ENCODE measurements around the gene PRIM2. TPM values are rescaled to one million over a fixed set of nuclear protein-coding genes. Genes with fewer than 3 reads are reported as not detected.
A peak's percentile ranks its signal among the peaks of the same experiment; 100 is the strongest.
"Not testable (repeated sequence)": the region's sequence is repeated elsewhere in the genome, so short reads cannot be mapped to it uniquely, and the experiment has no call there.

PRIM2 gene
- total RNA-seq, 1 experiment from 2014 or later: 58.5 TPM

DNA sequence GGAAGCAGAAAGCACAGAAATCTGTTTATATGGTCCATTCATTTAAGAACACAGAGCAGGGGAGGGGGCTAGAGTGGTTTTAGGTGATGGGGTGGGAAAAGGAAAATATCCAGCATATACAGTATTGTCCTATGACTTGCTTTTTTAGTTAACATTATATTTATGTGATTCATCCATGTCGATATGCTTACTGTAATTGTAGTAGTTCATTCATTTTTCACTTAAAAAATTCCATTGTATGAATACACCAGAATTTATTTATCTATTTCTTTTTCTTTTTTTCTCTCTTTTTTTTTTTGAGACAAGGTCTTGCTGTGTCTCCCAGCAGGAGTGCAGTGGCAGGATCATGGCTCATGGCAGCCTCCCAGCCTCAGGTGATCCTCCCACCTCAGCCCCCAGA is 9.6 kb upstream of the PRIM2 start:
- DNase-seq (ENCODE audit: low read depth): no peak

GRCh38 chr6:57308755-57309154 is 8.7 kb upstream of the PRIM2 start:
- not testable (repeated sequence) for DNase-seq (ENCODE audit: low read depth)

DNA sequence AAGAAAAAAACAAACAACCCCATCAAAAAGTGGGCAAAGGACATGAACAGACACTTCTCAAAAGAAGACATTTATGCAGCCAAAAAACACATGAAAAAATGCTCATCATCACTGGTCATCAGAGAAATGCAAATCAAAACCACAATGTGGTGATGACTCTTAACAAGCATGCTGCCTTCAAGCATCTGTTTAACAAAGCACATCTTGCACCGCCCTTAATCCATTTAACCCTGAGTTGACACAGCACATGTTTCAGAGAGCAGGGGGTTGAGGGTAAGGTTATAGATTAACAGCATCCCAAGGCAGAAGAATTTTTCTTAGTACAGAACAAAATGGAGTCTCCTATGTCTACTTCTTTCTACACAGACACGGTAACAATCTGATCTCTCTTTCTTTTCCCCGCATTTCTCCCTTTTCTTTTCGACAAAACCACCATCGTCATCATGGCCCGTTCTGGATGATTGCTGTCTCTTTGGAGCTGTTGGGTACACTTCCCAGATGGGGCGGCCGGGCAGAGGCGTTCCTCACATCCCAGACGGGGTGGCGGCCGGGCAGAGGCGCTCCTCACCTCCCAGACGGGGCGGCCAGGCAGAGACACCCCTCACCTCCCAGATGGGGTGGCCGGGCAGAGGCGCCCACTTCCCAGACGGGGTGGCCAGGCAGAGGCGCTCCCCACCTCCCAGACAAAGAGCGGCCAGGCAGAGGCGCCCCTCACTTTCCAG is 7.2 kb upstream of the PRIM2 start:
- peak; percentile 38 for DNase-seq (ENCODE audit: low read depth)

- DNase-seq (ENCODE audit: low read depth): no peak
These were observed 6.6 kb upstream of the PRIM2 start for GRCh38 chr6:57310817-57311157.

- not testable (repeated sequence) for DNase-seq (ENCODE audit: low read depth)
These were observed 6.0 kb upstream of the PRIM2 start for GRCh38 chr6:57311300-57312003.

DNA sequence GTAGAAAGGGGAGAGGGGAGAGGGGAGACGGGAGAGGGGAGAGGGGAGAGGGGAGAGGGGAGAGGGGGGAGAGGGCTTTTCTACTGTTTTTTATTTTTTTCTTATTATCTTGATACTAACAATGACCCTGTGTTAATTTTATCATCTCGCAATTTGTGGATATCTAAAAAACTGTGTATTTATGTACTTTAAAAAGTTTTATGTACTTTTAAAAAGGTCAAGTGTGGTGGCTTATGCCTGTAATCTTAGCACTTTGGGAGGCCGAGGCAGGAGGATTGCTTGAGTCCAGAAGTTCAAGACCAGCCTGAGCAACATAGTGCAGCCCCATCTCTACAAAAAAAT is 5.5 kb upstream of the PRIM2 start:
- DNase-seq (ENCODE audit: low read depth): no peak

DNA sequence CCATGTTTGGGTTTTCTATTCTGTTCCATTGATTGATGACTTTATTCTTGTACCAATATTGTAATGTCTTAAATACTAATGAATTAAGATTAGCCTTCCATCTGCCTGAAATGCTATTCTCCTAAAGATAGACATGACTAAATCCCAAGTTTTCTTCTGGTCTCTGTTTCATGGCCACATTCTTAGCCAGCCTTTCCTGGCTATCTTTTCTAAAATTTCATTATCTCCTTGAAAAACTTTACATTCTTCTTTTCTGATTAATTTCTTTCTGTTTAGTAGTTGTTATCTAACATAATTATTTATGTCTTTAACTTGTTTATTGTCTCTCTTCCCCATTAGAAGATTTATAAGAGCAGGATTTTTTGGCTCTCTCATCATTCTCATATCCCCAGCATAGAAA is 4.4 kb upstream of the PRIM2 start:
- DNase-seq (ENCODE audit: low read depth): no peak

GRCh38 chr6:57313711-57314471 is 3.5 kb upstream of the PRIM2 start:
- peak; percentile 98 for DNase-seq (ENCODE audit: low read depth)

DNA sequence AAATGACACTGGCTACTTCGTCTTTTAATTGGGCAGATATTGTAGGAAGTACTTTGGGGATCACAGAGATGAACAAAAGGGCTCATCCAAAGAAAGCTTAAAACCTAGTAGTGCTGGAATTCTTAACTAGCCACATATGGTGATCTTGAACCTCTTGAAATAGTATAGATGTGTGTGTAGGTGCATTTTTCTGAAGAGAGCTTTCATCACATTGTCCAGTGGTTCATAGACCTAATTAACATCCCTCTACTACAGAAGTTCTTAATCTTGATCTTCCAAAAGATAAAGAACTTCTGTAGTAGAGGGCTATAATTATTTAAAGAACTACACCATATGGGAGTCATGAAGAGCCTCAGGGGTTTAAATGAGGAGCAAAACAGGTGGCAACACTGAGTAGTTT is 2.3 kb upstream of the PRIM2 start:
- no peak for DNase-seq (ENCODE audit: low read depth)

- no peak for DNase-seq (ENCODE audit: low read depth)
These were observed 1.6 kb upstream of the PRIM2 start for GRCh38 chr6:57315851-57316250.

DNA sequence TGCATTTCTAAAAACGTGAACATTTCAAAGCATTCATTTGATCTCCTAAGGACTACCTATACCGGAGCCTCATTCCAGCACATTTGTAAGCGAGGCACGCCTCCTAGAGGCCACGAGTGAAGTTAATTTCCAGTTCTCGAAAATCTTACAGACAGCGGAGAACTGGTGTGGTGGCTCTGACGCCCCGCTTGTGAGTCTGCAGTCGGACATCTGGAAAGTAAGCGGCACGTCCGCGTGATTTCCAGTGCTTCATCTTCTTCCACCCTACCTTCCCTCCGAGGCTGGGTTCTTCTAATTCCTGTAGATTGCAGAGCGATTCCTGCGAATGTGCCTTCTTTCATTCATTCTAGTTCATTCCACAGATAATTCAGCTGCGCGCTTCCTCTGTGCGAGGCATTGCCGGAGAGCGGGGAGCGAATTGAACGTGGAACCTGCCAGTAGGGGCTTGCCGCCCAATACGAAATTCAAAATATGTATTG is 810 bp upstream of the PRIM2 start:
- peak; percentile 92 for DNase-seq (ENCODE audit: low read depth)

- peak; percentile 43 for DNase-seq (ENCODE audit: low read depth)
These were observed 7.1 kb downstream of the PRIM2 start for GRCh38 chr6:57324538-57324937.

DNA sequence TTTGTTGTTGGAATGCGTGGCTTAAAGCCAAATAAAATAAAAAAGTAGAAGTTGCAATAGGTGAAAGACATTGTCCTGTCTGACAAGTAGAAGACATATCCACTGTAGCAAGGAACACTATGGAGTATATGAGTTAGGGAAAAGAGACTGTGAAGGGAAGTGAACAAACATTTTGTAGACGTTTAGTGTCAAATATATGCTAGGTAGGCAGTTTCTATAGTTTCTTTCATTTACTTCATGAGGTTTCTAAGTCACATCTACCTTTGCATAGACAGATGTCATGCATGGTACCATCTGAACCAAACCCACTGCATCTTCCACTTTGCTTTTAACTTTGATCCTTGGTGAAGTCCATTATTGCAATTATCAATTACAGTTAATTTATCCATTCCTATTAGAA is 9.9 kb downstream of the PRIM2 start:
- no peak for DNase-seq (ENCODE audit: low read depth)

DNA sequence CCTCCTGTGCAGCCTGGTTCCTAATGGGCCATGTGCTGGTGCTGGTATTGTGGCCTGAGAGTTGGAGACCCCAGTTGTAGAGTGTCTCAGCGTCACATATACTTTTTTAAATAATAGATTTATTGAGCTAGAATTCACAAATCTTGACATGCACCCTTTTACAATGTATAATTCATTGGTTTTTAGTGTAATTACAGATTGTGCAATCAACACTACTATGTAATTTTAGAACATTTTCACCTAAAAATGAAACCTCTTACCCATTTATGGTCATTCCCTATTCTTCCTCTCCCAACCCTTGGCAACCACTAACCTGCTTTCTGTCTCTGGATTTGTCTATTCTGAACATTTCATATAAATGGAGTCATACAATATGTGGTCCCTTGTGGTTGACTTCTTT is 10.6 kb downstream of the PRIM2 start:
- no peak for DNase-seq (ENCODE audit: low read depth)

DNA sequence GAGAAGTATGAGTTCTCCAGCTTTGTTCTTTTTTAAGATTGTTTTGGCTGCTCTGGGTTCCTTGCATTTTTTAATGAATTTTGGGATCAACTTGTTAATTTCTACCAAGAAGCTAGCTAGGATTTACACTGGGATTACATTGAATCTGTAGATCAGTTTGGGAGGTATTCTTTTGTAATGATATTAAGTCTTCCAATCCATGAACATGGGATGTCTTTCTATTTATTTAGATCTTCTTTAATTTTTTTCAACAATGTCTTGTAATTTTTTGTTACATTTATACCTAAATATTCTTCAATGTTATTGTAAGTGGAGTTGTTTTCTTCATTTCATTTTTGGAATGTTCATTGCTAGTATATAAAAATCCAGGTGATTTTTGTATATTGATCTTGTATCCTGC is 12.5 kb downstream of the PRIM2 start:
- DNase-seq (ENCODE audit: low read depth): no peak

DNA sequence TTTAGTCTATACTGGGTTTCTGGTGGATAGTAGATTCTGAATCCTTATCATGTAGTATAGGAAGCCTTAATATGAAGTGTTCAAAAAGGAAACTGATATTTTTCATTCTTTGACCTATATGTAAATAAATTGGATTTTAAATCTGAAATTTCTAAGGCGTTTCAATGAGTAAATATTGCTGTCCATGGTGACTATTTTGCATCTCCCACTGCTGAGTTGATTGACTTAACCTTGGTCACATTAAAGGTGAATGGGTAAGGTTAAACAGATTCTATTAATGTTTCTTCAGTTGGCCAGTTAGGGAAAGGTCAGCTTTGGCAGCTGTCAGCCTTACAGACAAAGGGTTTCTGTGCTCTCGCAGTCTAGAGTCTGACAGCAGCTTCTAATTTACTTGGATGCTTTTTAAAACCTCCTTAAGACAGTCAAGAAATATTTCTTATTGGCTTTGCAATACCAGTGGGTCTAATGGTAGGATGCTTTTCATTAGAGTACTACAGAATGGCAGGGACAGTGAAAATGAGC is 24.8 kb downstream of the PRIM2 start:
- DNase-seq (ENCODE audit: low read depth): no peak

GRCh38 chr6:57343342-57343741 is 25.9 kb downstream of the PRIM2 start:
- not testable (repeated sequence) for DNase-seq (ENCODE audit: low read depth)

- not testable (repeated sequence) for DNase-seq (ENCODE audit: low read depth)
These were observed 29.3 kb downstream of the PRIM2 start for GRCh38 chr6:57346715-57347114.

DNA sequence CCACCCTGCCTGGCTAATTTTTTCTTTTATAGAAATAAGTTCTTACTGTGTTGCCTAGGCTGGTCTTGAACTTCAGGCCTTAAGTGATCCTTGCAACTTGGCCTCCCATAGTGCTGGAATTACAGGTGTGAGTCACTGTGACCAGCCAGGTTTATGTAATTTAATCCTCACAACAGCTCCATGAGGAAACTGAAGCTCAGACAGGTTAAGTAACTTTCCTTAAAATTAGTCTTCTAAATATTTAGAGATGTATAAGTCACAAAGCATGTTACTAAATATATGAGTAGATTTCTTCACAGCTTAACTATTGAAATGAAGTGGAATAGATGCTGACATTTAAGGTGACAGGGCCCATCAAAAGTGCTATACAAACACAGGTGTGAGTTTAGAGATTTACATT is 30.2 kb downstream of the PRIM2 start:
- DNase-seq (ENCODE audit: low read depth): not testable (repeated sequence)

GRCh38 chr6:57350443-57350842 is 33.0 kb downstream of the PRIM2 start:
- DNase-seq (ENCODE audit: low read depth): not testable (repeated sequence)

- DNase-seq (ENCODE audit: low read depth): not testable (repeated sequence)
These were observed 35.2 kb downstream of the PRIM2 start for GRCh38 chr6:57352596-57352995.

GRCh38 chr6:57358319-57358718 is 40.9 kb downstream of the PRIM2 start:
- DNase-seq (ENCODE audit: low read depth): not testable (repeated sequence)

Data from HT1080 (cell line).